ENCODE measurements around the gene ATOH1.

Gene ATOH1

GRCh38 chr4:93835929-93836328 lies 7.4 kb downstream of the ATOH1 start:
- no peak for DNase-seq

GRCh38 chr4:93839704-93840103 lies 11.2 kb downstream of the ATOH1 start:
- no peak for DNase-seq

DNA sequence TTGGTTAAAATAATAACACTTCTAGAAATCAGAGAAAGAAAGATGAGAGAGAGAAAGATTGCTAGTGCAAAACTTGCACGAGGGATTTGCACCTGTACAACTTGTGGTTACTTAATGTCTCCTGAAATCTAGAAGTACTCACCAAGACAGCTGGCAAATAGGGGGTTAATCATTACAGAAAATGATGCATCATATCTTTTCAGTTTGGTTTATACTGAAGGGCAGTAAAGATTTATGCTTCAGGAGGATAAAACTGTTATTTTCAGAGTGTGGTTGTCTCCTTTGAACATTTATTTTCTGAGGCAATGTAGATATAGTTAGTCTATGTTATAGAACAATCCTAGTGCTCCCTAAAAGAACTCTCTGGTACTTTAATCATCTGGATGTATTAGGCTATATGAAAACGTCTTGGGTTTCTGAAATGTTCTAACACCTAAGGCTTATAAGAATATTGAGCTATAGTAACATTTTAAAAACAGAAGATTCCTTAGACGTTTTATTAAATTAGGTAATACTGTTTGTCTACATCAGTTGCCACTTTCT lies 13.3 kb downstream of the ATOH1 start:
- no peak for DNase-seq

DNA sequence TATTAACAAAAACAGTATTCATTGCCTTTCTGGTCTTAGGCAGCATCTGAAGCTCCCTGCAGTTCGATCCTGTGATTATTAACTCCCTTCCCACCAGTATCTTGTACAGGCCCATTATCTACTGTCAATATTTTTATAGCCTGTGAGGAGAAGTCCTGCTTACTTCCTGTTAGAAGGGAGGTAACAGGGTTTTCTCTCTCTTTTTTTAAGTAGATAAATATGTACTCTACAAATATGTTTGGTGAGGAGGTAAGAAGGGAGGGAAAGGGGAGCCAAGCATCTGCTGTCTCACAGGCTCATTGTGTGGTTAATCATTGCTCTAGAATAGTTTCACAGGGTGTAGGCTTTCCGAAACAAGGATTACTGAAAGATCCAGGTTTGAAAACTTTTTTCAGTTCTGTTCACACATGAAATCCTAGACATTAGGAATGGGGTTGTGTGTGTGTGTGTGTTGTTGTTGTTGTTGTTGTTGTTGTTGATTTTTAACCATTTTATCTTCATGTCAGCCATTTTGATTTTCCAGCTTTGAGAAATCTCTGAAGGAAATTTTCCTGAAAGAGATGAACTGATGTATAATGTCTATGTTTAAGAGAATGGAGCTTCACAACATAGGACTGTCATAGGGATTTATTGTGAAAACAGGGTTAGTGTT lies 14.2 kb downstream of the ATOH1 start:
- no peak for DNase-seq

GRCh38 chr4:93843772-93844171 lies 15.2 kb downstream of the ATOH1 start:
- DNase-seq: no peak

- no peak for DNase-seq
These were observed 24.1 kb downstream of the ATOH1 start for GRCh38 chr4:93852680-93853079.

- no peak for DNase-seq
These were observed 27.4 kb downstream of the ATOH1 start for GRCh38 chr4:93855926-93856325.

GRCh38 chr4:93865650-93866049 lies 37.1 kb downstream of the ATOH1 start:
- no peak for DNase-seq

DNA sequence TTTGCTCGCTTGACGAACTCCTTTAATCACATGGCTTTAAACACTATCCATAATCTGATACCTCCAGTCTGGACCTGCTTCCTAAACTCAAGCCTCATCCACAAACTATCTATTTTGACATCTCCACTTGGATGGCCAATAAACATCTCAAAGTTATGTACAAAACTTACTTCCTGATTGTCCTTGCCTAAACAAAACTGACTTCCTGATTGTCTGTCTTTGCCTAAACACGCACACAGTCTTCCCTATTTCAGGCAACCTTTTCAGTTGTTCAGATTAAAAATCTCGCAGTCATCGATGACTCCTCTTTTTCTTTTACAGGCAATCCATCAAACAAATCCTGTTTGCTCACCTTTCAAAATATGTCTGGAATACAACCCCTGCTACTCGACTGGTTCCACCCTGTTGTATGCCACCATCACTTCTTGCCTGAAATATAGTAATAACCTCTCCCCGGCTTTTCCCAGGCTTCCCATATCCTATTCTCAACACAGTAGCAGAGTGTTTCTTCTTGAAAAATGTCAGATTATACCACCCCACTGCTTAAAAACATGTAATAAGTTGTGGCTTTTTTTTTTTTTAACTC lies 39.0 kb downstream of the ATOH1 start:
- DNase-seq: no peak

DNA sequence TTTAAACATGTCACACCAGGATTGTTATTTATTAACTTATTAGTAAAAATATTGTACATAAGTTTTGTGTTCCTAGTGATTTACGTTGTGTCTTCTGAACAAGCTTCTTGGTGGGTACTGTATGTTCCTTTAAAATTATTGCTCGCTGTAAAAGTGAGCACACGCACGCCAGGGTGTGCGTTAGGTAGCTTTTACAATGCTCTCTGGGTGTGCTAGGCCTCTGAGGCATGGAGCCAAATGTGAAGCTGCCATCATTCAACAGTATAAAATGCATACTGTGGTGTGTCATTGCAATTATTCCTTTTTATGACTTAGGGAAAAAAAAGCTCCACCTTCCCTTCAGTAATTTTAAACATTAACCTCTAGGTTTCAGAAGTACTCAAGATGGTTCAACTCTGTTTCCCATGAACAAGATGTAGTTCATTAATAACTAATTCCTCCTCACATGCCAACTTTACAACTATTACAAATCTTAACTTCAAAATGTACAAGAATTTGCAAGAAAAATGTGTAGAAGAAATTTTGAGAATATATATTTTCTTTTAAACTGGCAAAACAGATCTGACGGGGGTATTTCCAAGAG lies 42.4 kb downstream of the ATOH1 start:
- DNase-seq: no peak

DNA sequence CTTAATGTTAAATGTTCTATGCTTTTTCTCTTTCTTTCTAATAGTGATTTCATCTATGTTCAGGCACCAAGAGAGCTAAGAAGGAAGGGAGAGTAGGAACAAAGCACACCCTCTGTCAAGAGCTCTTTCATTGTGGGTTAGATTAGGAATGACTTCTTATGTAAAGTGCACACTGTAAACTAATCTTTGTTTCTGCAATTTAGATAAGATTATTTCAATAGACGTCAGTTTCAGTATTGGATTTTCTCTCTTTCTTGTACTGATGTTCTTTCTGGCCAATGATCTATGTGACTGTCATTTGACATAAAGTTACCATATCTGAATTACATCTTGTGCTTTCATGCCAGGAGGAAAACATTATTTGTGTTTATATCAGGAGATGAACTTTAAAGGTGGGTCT lies 48.2 kb downstream of the ATOH1 start:
- DNase-seq: no peak

DNA sequence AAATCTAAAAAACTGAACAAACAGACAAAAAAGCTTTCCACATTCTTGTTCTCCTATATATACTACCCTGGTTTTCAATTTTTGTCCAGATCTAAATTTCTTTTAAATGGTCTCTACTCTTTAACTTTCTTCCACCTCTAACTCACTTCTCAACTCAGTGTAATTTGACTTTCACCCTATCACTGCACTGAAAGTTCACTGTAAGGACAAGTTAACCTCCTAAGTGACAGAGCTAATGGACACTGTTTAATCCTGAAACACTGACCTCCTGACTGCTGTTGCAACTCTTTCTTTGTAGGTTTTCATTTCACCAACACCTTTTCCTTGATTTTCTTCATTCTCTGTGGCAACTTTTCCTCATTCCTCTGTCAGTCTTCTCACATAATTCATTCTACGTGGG lies 50.0 kb downstream of the ATOH1 start:
- DNase-seq: no peak

- no peak for DNase-seq
These were observed 51.4 kb downstream of the ATOH1 start for GRCh38 chr4:93879919-93880318.

Data from activated CD4-positive, alpha-beta T cell treated with anti-CD3 and anti-CD28 coated beads for 48 hours (primary cell).